ENCODE results near the gene SPATC1L.
"Not testable (repeated sequence)": the region's sequence is repeated elsewhere in the genome, so short reads cannot be mapped to it uniquely, and the experiment has no call there.

Gene SPATC1L

DNA sequence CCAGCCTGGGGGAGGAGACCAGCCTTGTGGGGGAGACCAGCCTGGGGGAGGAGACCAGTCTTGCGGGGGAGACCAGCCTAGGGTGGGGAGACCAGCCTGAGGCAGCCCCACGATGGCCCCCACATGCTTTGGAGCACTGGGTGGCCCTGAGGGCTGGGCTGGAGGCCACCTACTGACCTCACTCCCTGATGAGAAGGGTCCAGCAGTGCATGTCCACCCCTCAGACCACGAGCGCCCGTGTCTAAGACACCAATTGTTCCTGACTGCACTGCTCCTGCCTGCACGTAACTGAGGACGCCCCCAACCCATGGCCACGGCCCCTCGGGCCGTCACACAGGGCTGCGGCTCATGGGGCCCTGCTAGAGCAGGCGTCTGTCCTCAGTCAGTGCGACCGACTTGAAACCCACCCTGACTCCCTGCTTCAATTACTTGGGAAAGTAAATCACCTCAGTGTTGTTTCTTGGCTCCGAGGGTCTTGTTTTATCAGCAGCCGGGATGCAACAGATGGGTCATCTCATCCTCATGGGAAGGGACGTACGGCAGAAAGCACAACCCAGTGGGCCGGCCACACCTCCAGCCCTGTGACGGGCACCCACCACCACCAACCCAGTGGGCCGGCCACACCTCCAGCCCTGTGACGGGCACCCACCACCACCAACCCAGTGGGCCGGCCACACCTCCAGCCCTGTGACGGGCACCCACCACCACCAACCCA lies at the start of gene SPATC1L:
SPATC1L (minus strand) TSS at position 550 of the 715 bp plus-strand sequence. CDS start 1,643 bp downstream, outside the sequence.
- in situ Hi-C loops (cut with MboI; ENCODE audit: low pct_unique_long_range_greater_than_20kb, low sequenced_read_pairs), result no loop called here
- no peak for DNase-seq

- no peak for DNase-seq
- in situ Hi-C loops (cut with MboI; ENCODE audit: low pct_unique_long_range_greater_than_20kb, low sequenced_read_pairs), result no loop called here
These were observed 45.6 kb upstream of the SPATC1L start for GRCh38 chr21:46229923-46230260.

GRCh38 chr21:46229133-46229922 lies 45.1 kb upstream of the SPATC1L start:
- in situ Hi-C loops (cut with MboI; ENCODE audit: low pct_unique_long_range_greater_than_20kb, low sequenced_read_pairs), result no loop called here
- peak; percentile 49 for DNase-seq

- peak; percentile 92 for DNase-seq
- in situ Hi-C loops (cut with MboI; ENCODE audit: low pct_unique_long_range_greater_than_20kb, low sequenced_read_pairs), result no loop called here
These were observed 44.2 kb upstream of the SPATC1L start, which contains the start of gene LSS for GRCh38 chr21:46228345-46229051. Gene LSS (minus strand): TSS chr21:46228774. CDS start chr21:46228745, 29 bp downstream.

DNA sequence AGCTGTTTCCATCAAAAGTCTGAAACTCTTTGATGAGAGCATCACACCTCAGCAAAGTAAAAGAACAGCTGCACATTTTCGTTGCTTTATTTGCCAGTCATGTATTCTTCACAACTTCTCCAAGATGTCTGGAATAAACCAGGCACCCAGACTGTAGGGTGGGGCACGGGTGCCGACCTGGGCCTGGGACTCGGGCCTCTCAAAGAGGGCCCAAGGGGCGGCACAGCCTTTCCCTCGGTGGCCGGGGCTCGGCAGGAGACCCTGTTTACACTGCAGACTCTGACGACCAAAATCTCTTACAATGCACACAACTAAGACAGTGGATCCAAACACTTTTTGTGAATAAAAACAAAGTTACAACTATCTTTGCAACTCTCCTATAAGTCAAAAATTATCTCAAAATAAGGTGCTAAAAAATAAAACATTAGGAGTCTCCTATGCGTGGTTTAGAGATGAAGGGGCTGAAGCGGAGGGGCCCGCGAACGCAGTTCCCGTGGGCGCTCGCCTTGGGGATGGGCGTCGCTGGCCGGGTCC lies 43.6 kb upstream of the SPATC1L start:
- no peak for DNase-seq
- in situ Hi-C loops (cut with MboI; ENCODE audit: low pct_unique_long_range_greater_than_20kb, low sequenced_read_pairs), result no loop called here

DNA sequence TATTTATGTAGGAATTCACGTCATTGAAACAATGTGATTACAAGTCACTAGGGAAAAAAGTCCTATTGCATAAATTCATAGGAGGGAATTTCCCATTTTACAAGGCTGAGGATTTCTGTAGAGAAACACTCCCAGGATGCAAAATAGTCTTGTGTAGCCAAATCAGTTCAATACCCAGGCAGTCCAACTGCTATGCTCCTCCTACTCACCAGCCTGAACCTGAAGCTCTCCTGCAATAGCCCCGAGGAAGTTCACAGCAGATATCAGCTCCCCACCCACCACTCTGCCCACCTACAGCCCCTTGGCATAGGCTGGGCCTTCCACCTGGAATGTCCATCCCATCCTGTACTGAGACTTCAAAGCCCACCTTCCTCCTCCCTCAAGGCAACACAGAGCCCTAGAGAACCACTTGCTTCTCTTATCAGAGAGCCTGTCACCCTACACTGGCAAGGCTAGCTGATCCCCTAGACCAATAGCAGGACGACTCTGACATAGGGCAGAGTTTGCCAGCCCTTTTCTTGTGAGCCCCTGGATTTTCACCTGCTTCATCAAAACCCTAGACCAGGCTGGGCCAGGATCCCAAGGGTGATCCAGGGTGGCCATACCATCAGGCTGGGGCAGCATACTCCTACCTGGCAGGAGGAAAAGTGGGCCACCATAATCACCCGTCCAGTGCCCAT lies 42.8 kb upstream of the SPATC1L start:
- peak; percentile 18 for DNase-seq
- in situ Hi-C loops (cut with MboI; ENCODE audit: low pct_unique_long_range_greater_than_20kb, low sequenced_read_pairs), result no loop called here

- in situ Hi-C loops (cut with MboI; ENCODE audit: low pct_unique_long_range_greater_than_20kb, low sequenced_read_pairs), result no loop called here
These were observed 41.9 kb upstream of the SPATC1L start for GRCh38 chr21:46226146-46226545.

DNA sequence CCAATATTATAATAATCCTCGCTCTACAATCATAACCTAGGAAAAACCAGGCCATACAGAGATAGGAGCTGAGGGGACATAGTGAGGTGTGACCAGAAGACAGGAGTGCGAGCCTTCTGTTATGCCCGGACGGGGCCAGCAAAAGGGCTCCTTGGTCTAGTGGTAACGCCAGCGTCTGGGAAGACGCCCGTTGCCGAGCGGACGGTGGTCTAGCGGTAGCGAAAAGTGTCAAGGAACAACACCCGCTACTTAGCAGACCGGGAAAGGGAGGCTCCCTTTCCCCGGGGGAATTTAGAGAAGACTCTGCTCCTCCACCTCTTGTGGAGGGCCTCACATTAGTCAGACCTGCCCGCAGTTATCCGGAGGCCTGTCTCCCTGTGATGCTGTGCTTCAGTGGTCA lies 39.4 kb upstream of the SPATC1L start:
- DNase-seq; in situ Hi-C loops (cut with MboI; ENCODE audit: low pct_unique_long_range_greater_than_20kb, low sequenced_read_pairs): not testable (repeated sequence)

More at GRCh38 chr21:46226146-46226545, 41.9 kb upstream of the SPATC1L start:
- DNase-seq, result no peak

DNA sequence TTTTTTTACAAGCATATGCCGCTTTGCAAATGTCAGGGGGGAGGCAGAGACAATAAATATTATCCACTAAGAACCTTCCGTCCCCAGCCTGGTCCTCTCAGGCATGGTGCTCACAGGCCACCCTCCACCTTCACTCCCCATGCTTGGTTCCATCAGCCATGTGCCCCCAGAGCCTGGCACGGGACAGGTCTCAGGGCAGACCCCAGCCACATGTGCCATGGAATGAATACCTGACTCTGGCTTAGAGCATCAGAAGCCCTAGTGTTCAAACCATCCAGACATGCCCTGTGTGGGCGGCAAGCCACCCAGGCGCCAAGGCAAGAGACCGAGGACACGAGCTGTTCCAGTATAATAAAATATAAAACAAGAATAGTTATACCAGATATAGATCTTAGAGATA lies 39.0 kb upstream of the SPATC1L start:
- in situ Hi-C loops (cut with MboI; ENCODE audit: low pct_unique_long_range_greater_than_20kb, low sequenced_read_pairs), result no loop called here
- no peak for DNase-seq

DNA sequence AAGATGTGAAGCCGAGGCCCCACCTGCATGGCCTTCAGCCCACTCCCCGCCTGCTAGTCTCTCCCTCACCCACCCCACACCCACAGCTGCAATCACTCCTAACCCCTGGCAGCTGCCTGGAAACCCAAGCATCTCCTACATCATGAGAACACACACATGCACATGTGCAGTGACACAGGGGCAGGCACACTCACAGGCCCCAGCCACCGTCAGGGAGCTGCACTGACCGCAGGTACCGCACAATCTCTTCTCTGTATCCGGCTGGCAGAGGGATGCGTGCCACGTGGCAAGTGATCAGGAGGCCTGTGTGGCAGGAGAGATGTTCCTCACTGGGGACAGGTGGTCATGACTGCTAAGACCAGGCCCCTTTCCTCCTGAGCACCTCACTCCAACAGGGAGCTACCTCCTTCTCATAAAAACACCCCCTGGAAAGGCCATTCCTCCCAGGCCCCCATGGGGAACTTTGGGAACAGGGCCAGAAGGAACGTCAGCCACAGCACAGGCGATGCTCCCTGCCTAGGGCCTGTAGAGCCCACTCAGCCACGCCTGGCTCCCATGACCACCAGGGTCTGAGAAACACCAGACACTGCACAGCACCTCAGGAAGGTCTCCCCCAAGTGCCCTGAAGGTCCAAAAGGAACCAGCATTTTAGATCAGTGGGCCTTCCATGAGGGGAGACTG lies 38.3 kb upstream of the SPATC1L start:
- in situ Hi-C loops (cut with MboI; ENCODE audit: low pct_unique_long_range_greater_than_20kb, low sequenced_read_pairs), result no loop called here
- no peak for DNase-seq

GRCh38 chr21:46221664-46222435 lies 37.6 kb upstream of the SPATC1L start:
- DNase-seq, result no peak
- in situ Hi-C loops (cut with MboI; ENCODE audit: low pct_unique_long_range_greater_than_20kb, low sequenced_read_pairs), result no loop called here

GRCh38 chr21:46220847-46221246 lies 36.6 kb upstream of the SPATC1L start:
- in situ Hi-C loops (cut with MboI; ENCODE audit: low pct_unique_long_range_greater_than_20kb, low sequenced_read_pairs), result no loop called here
- no peak for DNase-seq

DNA sequence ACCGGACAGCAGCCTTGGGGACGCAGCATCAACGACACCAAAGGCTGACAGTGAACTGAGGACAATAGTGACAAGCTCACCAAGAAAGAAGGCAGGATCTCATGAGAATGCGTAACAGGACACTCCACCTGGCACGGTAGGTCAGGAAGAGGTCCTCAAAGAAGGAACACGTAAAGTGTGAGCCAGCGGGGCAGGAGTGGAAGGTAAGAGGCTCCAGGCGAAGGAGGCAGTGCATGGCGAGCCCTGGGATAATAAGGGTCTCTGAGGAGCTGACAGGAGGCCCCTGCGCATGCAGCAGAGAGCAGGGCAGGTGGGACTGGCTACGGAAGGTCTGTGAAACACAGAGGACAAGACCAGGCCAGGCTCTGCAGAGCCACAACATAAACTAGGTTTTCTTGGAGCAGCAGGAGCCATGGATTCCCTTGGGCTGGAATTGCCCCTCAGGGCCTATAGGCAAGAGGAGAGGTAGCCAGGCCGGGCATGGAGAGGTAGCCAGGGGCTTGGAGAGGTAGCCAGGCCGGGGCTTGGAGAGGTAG lies 36.1 kb upstream of the SPATC1L start:
- in situ Hi-C loops (cut with MboI; ENCODE audit: low pct_unique_long_range_greater_than_20kb, low sequenced_read_pairs), result no loop called here
- no peak for DNase-seq

DNA sequence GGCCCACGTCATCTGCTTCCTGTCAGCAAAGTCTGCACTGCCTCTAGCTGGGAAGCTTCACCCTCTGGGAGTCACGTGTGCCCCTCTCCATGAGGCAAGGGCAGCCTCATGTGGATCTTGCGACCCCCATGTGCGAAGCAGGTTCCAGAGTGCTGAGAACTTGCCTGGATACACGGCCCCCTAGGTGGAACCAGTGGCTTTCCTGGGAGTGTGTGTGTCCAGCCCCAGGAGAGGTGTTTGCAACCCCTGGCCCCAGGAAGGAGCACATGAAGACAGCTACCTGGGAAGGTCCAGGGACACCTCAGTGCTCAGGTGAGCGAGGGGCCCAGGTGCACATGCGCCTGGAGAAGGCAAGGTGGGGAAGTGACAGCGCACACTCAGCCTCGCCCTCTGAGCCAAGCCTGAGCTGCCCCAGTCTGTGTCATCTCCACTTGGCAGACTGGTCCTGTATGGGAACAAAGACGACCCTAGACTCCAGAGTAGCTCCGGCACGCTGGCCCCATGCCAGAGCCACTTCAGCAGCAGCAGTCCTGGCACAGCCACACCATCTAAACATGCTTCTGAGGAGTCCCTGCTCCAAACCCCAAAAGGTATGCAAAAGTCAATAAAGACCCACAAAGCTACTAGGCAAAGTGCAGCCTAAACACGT lies 35.5 kb upstream of the SPATC1L start:
- DNase-seq, result no peak
- in situ Hi-C loops (cut with MboI; ENCODE audit: low pct_unique_long_range_greater_than_20kb, low sequenced_read_pairs), result no loop called here

GRCh38 chr21:46218906-46219590 lies 34.8 kb upstream of the SPATC1L start:
- in situ Hi-C loops (cut with MboI; ENCODE audit: low pct_unique_long_range_greater_than_20kb, low sequenced_read_pairs), result no loop called here
- no peak for DNase-seq

- in situ Hi-C loops (cut with MboI; ENCODE audit: low pct_unique_long_range_greater_than_20kb, low sequenced_read_pairs), result no loop called here
- no peak for DNase-seq
These were observed 33.4 kb upstream of the SPATC1L start for GRCh38 chr21:46217511-46218196.
